ENCODE measurements around the gene NCCRP1. TPM values are rescaled to one million over a fixed set of nuclear protein-coding genes. Genes with fewer than 3 reads are reported as not detected.
"Not testable (repeated sequence)": the region's sequence is repeated elsewhere in the genome, so short reads cannot be mapped to it uniquely, and the experiment has no call there.

Gene NCCRP1
- total and polyA plus RNA-seq, 10 donors, result 0.12 to 1.7 (median 0.19) TPM; not detected in 5

DNA sequence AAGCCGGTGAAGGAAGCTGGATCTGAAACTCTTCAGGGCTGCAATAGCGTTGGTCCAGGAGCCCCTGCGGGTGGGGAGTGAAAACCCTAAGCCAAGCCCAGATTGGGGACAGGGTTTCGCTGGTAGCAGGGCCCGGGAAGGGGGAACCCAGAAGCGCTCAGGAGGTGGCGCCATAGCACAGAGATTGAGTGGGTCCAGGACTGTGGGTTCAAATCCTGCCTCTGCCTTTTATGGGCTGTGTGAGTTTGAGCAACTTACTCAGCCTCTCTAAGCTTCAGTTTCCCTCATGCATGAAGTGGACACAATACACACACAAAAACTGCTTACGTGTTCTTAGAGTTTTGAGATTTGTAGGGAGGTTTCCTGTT is 15.6 kb downstream of the NCCRP1 start:
- 19 to 32% (median 28%) methylated on average over 7 to 8 of the region's 8 CpGs for WGBS, 5 donors
- Histone ChIP-seq H3K4me1 (no peaks in the 10 kb centered on the region), H3K27me3 (replicated peaks in 1 of 7) (peaks cover 0 to 23% (median 0%) of the 10 kb centered on the region in 7 donors), H3K36me3 (no peaks in the 10 kb centered on the region), H3K4me3 (no peak overlapping the region), H3K27ac (no peak overlapping the region), H3K9me3 (peaks cover 0 to 5% (median 0%) of the 10 kb centered on the region in 8 donors)
- TF ChIP-seq POLR2AphosphoS5 (IDR thresholded peaks at IDR 0.05) (no peak), POLR2A (IDR thresholded peaks at IDR 0.05) (no peak)
- TF ChIP-seq, protein P1, sequence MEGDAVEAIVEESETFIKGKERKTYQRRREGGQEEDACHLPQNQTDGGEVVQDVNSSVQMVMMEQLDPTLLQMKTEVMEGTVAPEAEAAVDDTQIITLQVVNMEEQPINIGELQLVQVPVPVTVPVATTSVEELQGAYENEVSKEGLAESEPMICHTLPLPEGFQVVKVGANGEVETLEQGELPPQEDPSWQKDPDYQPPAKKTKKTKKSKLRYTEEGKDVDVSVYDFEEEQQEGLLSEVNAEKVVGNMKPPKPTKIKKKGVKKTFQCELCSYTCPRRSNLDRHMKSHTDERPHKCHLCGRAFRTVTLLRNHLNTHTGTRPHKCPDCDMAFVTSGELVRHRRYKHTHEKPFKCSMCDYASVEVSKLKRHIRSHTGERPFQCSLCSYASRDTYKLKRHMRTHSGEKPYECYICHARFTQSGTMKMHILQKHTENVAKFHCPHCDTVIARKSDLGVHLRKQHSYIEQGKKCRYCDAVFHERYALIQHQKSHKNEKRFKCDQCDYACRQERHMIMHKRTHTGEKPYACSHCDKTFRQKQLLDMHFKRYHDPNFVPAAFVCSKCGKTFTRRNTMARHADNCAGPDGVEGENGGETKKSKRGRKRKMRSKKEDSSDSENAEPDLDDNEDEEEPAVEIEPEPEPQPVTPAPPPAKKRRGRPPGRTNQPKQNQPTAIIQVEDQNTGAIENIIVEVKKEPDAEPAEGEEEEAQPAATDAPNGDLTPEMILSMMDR (IDR thresholded peaks at IDR 0.05 in 8 of 11, conservative IDR thresholded peaks at IDR 0.05 in 3 of 11), result peak in 9 of 11 experiments; percentile 19 to 65 (median 45)
- DNase-seq, result peak; percentile 77
- intact Hi-C loops (cut with DNase I; ENCODE audit: low total_unique reads), result no loop called here

- 83 to 93% (median 86%) methylated on average over 3 of the region's 3 CpGs for WGBS, 5 donors
- H3K27me3 ChIP-seq (replicated peaks in 1 of 7), result peaks cover 0 to 50% (median 0%) of the 10 kb centered on the region in 7 donors
- H3K4me3 ChIP-seq; H3K4me1 ChIP-seq; intact Hi-C loops (cut with DNase I; ENCODE audit: low total_unique reads); H3K9me3 ChIP-seq; H3K27ac ChIP-seq; H3K36me3 ChIP-seq; DNase-seq: not testable (repeated sequence)
Measured at GRCh38 chr19:39215323-39215722, 18.6 kb downstream of the NCCRP1 start.

DNA sequence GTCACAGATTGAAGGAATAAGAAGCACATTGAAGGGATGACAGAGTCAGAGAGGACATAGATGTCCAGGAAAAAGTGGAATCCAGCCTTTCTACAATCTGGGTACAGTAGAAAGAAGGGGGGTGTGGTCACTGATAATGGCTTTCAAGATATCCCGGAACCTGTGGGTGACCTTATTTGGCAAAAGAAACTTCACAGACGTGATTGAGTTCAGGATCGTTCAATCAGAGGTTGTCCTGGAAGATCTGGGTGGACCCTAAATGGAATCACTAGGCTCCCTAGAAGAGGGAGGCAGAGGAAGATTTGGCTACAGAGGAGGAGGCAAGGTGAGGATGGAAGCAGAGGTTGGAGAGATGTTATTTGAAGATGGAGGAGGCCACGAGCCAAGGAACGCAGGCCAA is 20.3 kb downstream of the NCCRP1 start:
- 90 to 92% (median 91%) methylated on average over 5 of the region's 5 CpGs for WGBS, 5 donors
- Histone ChIP-seq H3K4me1 (no peaks in the 10 kb centered on the region), H3K9me3 (peaks cover 0 to 5% (median 0%) of the 10 kb centered on the region in 8 donors), H3K36me3 (no peaks in the 10 kb centered on the region), H3K27ac (no peak overlapping the region), H3K4me3 (no peak overlapping the region), H3K27me3 (replicated peaks in 1 of 7) (peaks cover 0 to 56% (median 0%) of the 10 kb centered on the region in 7 donors)
- intact Hi-C loops (cut with DNase I; ENCODE audit: low total_unique reads), result no loop called here
- no peak for DNase-seq
- TF ChIP-seq, protein P1 (IDR thresholded peaks at IDR 0.05 in 8 of 11, conservative IDR thresholded peaks at IDR 0.05 in 3 of 11), result no peak
- TF ChIP-seq POLR2A (IDR thresholded peaks at IDR 0.05) (no peak), POLR2AphosphoS5 (IDR thresholded peaks at IDR 0.05) (no peak)

GRCh38 chr19:39218230-39219007 is 21.7 kb downstream of the NCCRP1 start:
- no peak for TF ChIP-seq POLR2AphosphoS5 (IDR thresholded peaks at IDR 0.05)
- TF ChIP-seq, protein P1 (IDR thresholded peaks at IDR 0.05 in 8 of 11, conservative IDR thresholded peaks at IDR 0.05 in 3 of 11), result no peak
- TF ChIP-seq POLR2A (IDR thresholded peaks at IDR 0.05), result no peak
- Histone ChIP-seq H3K4me3 (no peak overlapping the region), H3K36me3 (no peaks in the 10 kb centered on the region), H3K4me1 (no peaks in the 10 kb centered on the region), H3K9me3 (peaks cover 0 to 5% (median 0%) of the 10 kb centered on the region in 8 donors), H3K27me3 (replicated peaks in 1 of 7) (peaks cover 0 to 69% (median 0%) of the 10 kb centered on the region in 7 donors), H3K27ac (no peak overlapping the region)
- 83 to 87% (median 85%) methylated on average over 15 of the region's 15 CpGs for WGBS, 5 donors
- intact Hi-C loops (cut with DNase I; ENCODE audit: low total_unique reads), result no loop called here
- DNase-seq, result no peak

DNA sequence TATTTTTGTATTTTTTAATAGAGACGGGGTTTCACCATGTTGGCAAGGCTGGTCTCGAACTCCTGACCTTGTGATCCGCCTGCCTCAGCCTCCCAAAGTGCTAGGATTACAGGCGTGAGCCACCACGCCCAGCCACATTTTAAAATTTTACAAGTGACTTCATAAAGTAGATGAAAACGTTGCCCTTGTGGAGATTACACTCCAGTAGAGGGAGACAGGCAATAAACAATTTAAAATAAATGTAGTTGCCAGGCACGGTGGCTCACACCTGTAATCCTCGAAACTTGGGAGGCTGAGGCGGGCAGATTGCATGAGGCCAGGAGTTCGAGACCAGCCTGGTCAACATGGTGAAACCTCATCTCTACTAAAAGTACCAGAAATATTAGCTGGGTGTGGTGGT is 22.3 kb downstream of the NCCRP1 start:
- H3K36me3 ChIP-seq; intact Hi-C loops (cut with DNase I; ENCODE audit: low total_unique reads); H3K9me3 ChIP-seq; H3K4me1 ChIP-seq; H3K27ac ChIP-seq; DNase-seq; H3K4me3 ChIP-seq: not testable (repeated sequence)
- peaks cover 0 to 76% (median 0%) of the 10 kb centered on the region in 7 donors for H3K27me3 ChIP-seq (replicated peaks in 1 of 7)
- 62 to 72% (median 67%) methylated on average over 10 of the region's 10 CpGs for WGBS, 5 donors
